Fibroblast of skin of scalp (primary cell): ENCODE measurements around the gene ZNF208. TPM values are rescaled to one million over a fixed set of nuclear protein-coding genes. Genes with fewer than 3 reads are reported as not detected.
"Not testable (repeated sequence)": the region's sequence is repeated elsewhere in the genome, so short reads cannot be mapped to it uniquely, and the experiment has no call there.

Source experiments
- DNase-seq: peaks from one replicate; pipeline ENCODE4 v3.0.0-alpha.2; 2013
- polyA plus RNA-seq, 2 experiments: library from polyadenylated mRNA; unstranded; fragments of 120-200 nt; gene quantifications; one replicate each; pipeline ENCODE4 v1.2.1, GENCODE V29; 2013; ENCODE audit not compliant: insufficient read length in 2 of 2

ZNF208 gene
- 0.36 TPM for polyA plus RNA-seq (2013, experiment 1 of 2; ENCODE audit: insufficient read length)
- polyA plus RNA-seq (2013, experiment 2 of 2; ENCODE audit: insufficient read length): 0.32 TPM

DNA sequence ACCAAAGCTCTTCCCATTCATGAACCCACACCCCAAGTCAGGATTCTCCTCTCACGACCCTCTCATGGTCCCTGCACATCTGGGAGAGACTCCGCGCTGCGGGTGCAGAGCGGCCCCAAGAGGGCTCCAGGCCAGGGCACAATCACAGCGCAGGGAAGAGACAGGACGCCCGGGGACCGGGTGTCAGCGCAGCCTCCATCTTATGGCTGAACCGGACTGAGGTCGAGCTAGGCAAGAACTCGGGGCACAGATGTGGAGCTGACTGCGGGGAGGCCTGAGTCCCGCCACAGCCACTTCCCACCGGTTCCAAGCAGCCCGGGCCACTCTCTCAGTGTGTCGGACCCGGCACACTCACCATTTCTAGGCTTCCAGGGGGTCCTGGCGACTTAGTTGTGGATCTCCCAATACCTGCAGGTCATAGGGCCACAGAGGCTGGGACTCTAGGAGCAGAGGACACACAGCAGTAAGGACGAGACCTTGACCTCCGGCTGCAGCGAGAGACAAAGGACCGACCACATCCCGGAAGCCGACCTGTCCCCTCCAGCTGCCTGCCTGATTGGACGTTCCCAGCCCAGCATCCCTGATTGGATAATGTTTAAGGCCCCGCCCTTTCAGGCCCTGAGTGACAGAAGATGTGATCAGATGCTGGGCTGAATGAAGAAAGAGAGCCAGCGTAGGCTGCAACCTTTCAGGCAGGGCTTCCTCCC, at the start of gene ZNF208:
ZNF208 (minus strand) TSS at position 507 of the 707 bp plus-strand sequence; CDS start at position 358, 149 bp downstream.
- not testable (repeated sequence) for DNase-seq

GRCh38 chr19:22052644-22053013, 41.9 kb upstream of the ZNF208 start:
- peak; percentile 0 for DNase-seq

DNA sequence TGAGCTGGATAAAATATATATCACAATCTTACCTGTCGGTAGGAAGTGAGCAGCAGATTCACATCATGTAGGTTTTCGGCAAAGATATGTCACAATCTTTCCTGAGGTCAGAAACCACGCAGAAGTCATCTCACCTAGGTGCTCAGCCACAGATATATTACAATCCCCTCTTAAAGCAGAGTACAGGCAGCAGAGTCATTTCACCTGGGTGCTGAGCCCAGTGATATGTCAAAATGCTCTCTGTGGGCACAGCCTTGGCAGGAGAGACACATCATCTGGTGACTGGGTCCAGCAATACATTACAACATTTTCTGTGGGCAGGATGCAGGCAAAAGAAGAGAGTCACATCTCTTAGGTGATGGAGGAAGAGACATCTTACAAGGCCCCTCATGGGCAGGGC, 30.4 kb upstream of the ZNF208 start:
- not testable (repeated sequence) for DNase-seq

DNA sequence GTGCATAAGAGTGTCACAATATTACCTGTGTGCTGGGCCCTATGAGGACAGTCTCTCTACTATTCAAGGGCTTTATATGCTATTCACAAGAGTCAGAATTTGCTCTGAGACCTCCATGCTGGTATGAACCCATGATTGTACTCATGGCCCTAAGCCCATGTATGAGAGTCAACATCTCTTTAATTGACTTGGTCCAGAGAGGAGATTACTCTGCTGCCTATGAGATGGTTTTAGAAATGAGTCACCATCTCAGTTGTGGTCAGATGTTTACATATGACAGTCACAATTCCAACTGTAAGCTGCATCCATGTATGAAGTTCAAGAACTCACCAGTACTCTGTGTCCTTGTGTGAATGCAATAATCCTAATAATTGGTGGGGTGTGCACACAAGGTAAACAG, 19.9 kb upstream of the ZNF208 start:
- no peak for DNase-seq

DNA sequence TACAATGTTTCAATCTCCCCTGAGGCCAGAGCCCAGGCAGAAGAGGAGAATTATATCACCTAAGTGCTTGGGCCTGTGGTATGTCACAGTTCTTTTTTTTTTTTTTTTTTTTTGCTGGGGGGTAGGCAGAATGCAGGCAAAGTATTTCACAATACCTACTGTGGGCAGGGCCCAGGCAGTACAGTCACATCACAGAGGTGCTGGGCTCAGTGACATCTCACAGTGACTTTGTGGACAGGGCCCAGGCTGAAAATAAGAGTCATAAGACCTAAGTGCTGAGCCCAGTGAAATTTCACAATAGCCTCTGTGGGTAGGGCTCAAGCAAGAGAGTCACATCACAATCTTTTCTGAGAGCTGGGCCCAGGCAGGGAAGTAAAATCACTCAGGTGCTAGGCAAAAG, 15.9 kb upstream of the ZNF208 start:
- no peak for DNase-seq

DNA sequence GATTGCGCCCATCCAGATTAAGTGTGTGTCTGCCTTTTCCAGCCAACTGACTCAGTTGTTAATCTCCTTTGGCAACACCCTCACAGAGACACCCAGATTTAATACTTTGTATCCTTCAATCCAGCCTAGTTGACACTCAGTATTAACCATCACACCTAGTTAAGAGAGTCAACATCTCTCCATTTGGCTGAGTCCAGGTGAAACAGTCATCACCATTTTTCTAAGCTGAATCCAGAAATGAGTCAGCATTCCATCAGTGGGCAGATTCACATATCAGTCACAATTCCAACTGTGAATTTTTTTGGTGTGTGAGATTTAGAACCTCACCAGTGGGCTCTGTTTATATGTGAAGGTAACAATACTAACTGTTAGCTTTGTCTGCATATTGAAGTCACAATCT, 14.8 kb upstream of the ZNF208 start:
- not testable (repeated sequence) for DNase-seq

DNA sequence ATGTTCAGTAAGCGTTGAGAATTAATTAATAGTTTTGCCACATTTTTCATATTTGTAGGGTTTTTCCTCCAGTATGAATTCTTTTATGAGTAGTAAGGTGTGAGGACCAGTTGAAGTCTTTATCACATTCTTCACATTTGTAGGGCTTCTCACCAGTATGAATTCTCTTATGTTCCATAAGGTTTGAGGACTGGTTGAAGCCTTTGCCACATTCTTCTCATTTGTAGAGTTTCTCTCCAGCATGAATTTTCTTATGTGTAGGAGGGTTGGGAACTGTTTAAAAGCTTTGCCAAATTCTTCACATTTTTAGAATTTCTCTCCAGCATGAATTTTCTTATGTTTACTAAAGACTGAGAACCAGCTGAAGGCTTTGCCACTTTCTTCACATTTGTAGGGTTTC, 40.3 kb downstream of the ZNF208 start:
- DNase-seq: no peak

DNA sequence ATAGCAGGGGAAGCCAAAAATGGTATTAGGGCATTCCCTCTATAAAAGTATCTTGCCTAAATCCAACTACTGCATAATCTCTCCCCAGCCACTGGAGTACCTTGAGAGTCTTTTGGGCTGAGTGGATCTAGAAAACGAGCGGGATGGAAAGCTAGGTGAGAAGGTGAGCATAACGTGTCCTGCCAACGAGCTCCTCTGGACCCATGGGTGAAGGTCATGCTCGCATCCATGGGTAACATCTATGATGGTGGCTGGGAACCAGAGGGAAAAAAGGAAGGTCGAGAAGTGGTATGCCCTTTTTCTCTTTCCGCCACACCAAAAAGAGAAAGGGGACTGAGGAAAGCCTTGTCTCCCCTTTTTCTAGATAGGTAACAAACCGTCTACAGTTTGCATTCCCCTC, 63.0 kb downstream of the ZNF208 start:
- DNase-seq: no peak

DNA sequence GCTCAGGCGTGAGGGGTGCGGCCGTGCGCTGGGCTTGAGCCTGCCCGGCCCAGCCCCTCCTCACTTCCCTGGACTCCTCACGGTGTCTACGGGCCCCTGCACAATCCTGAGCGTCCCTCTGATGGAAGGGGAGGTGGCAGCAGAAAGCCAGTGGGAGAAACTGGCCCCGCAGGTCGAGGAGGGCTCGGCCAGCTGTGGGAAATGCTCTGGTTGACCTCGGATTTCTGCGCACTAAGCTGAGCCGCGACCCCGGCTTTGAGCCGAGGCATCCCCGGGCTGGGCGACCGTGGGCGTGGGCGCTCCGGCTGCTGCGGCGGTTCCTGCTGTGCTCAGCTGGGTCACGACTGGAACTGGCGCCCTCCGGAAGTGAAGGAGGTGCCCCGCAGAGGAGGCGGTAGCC, 70.1 kb downstream of the ZNF208 start:
- DNase-seq: no peak

DNA sequence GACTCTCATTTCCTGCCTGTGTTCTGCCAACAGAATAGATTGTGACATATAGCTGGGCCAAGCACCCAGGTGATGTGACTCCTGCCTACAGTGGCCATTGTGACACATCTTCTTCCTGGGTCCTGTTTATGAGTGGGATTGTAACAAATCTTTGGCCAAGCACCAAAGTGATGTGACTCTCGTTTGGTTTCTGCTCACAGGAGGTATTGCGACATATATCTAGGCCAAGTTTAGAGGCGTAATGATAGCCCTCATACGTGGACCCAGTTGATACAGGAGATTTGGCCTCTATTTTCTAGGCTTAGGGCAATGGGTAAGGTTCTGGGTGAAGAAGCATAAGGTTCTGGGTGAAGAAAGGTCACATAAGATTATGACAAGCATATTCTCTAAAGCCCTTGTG, 76.2 kb downstream of the ZNF208 start:
- DNase-seq: no peak

DNA sequence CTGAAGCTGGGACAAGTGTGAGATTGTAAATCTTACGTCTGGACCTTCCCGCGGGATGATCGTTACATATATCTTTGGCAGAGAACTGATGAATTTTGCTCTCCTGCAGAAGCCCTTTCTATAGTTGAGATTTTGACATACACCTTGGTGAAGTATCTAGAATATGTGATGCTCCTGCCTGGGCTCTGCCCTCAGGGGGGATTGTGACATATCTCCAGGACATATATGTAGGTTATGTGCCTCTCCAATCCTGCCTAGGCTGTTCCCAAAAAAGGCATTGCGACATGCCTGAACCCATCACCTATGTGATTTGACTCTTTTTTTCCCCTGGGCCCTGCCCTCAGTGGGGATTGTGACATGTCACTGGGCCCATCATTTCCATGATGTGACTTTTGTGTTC, 76.6 kb downstream of the ZNF208 start:
- no peak for DNase-seq

GRCh38 chr19:21922276-21922675, 88.5 kb downstream of the ZNF208 start:
- DNase-seq: no peak

DNA sequence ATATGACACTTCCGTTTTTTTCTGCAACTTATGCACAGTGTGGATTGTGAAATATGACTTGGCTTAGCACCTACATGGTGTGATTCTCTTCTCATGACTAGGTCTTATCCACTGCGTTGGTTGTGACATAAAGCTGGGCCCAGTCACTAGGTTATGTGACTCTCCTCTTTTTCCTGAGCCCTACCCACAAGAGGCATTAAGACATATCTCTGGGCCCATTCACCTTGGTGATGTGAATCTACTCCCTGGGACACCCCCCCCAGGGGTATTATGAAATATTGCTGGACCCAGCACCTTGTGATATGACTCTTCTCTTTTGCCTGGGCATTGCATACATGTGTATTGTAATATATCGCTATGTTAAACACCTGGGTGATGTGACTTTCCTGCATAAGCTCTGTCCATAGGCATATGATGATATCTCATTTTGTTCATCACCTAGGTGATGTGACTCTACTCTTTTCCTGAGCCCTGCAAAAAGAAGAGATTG, 89.0 kb downstream of the ZNF208 start:
- DNase-seq: no peak

DNA sequence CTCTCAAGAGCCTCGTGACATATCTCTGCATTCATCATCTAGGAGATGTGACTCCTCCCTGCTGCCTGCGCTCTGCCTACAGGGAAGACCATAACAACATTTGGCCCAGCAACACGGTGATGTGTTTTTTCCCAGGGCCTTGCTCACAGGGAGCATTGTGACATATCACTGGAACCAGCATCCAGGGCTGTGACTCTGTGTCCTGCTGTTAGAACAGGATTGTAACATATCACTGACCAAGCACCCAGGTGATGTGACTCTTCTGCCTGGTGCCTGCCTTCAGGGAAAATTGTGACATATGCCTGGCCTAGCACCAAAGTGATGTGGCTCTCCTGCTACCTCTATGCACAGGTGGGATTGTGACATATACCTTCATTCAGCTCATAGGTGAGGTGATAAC, 95.3 kb downstream of the ZNF208 start:
- no peak for DNase-seq

GRCh38 chr19:21912654-21913053, 98.1 kb downstream of the ZNF208 start:
- DNase-seq: no peak

- DNase-seq: no peak
These were observed 100.4 kb downstream of the ZNF208 start for GRCh38 chr19:21910318-21910717.

DNA sequence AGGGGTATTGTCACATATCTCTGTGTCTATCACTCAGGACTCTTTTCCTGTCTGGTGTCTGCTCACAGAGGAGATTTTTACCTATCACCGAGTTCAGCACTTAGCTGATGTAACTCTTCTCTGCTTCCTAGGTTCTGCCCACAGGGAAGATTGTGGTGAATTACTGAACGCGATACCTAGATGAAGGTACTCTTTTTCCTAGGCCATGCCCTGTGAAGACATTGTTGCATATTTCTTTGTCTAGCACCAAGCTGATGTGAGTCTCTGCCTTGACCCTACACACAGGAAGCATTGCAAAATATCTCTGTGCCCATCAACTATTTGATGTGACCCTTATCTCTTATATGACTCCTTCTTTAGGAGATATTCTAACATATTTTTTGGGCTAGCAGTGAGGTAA, 102.7 kb downstream of the ZNF208 start:
- no peak for DNase-seq

DNA sequence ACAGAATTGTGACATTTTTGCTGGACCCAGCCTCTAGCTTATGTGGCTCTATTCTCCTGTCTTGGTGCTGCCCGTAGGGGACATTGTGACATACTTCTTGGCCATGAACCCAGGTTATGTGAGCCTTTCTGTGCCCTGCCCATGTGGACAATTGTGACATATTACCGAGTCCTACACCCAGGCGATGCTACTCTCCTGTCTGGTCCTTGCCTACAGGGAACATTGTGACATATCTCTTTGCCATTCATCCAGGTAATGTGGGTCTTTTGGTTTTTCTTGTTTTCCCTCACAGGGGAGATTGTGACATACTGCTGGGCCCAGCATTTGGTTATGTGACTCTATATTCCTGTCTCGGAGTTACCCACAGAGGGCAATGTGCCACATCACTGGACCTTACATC, 103.2 kb downstream of the ZNF208 start:
- no peak for DNase-seq

DNA sequence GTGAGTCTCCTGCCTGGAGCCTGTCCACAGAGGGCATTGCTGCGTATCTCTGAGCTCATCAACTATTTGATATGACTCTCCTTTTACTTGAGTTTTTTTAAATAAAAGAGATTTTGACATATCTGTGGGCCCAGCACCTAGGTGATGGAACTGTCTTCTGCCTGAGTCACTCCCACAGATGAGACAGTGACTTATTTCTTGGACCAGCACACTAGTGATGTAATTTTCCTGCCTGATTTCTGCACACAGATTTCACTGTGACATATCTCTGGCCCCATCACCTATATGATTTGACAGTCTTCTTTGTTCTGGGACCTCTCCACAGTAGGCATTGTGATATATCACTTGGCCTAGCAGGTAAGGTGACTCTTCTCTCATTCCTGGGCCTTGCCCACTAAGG, 108.2 kb downstream of the ZNF208 start:
- DNase-seq: no peak

- DNase-seq: no peak
These were observed 108.9 kb downstream of the ZNF208 start for GRCh38 chr19:21901861-21902260.

GRCh38 chr19:21900401-21900800, 110.3 kb downstream of the ZNF208 start:
- no peak for DNase-seq

DNA sequence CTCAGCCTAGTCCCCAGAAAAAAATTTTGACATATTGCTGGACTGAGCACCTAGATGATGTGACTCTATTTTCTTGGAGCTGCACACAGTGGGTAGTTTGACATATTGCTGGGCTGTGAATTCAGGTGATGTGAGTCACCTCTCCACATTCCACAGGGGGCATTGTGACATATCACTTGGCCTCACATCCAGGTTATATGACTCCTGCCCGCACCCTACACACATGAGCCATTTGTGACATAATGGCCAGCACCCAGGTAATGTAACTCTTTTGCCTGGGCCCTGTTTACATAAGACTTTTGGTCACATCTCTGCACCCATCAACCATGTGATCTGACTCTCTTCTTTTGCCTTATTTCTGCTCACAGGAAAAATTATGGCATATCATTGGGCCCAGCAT, 119.7 kb downstream of the ZNF208 start:
- no peak for DNase-seq

DNA sequence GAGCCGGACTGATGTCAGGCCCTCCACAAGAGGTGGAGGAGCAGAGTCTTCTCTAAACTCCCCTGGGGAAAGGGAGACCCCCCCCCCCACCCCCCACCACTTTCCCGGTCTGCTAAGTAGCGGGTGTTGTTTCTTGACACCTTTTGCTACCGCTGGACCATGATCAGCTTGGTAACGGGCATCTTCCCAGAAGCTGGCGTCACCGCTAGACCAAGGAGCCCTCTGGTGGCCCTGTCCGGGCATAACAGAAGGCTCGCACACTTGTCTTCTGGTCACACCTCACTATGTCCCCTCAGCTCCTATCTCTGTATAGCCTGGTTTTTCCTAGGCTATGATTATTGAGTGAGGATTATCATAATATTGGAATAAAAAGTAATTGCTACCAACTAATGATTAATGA, 120.7 kb downstream of the ZNF208 start:
- not testable (repeated sequence) for DNase-seq

DNA sequence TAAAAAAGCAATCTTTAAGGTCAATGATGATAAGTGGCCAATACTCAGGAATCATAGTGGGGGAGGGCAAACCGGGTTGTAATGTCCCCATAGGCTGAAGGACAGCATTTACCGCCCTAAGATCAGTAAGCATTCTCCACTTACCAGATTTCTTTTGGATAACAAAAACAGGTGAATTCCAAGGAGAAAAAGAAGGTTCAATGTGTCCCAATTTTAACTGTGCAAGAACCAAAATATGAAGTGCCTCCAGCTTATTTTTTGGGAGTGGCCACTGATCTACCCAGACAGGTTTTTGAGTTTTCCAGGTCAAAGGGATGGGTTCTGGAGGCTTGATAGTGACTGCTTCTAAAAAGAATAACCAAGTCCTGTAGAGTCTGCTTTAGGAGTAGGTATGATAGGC, 125.2 kb downstream of the ZNF208 start:
- DNase-seq: not testable (repeated sequence)

DNA sequence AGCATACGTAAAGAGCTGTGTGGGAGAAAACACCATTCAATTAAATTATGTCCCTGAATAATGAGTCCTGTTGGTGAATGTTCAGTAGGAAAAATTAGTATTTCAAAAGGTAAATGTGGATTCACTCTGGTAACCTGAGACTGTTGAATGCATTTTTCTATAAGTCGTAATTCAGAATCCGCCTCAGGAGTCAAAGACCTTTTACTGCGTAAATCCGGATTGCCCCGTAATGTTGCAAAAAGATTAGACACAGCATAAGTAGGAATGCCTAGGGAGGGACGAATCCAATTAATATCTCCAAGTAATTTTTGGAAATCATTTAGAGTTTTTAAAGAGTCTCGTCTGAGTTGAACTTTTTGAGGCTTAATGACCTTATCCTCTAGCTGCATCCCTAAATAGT, 126.0 kb downstream of the ZNF208 start:
- not testable (repeated sequence) for DNase-seq
